Iris pigment epithelial cell (primary cell): Measurements from ENCODE around the gene CSNK1D.
A peak's percentile ranks its signal among the peaks of the same experiment; 100 is the strongest.
"Not testable (repeated sequence)": the region's sequence is repeated elsewhere in the genome, so short reads cannot be mapped to it uniquely, and the experiment has no call there.

Experiments
- DNase-seq: peaks from one replicate; pipeline ENCODE4 v3.0.0-alpha.2; 2011; ENCODE audit warnings: low read depth

Gene CSNK1D

GRCh38 chr17:82274134-82275020 is 877 bp upstream of the CSNK1D start:
- DNase-seq: no peak

- DNase-seq: no peak
Measured at GRCh38 chr17:82272495-82273326, 789 bp downstream of the CSNK1D start.

- no peak for DNase-seq
Measured at GRCh38 chr17:82271401-82271800, 2.1 kb downstream of the CSNK1D start.

- no peak for DNase-seq
Measured at GRCh38 chr17:82270651-82271050, 2.8 kb downstream of the CSNK1D start.

- no peak for DNase-seq
Measured at GRCh38 chr17:82269882-82270500, 3.5 kb downstream of the CSNK1D start.

GRCh38 chr17:82269138-82269881 is 4.2 kb downstream of the CSNK1D start:
- no peak for DNase-seq

GRCh38 chr17:82267575-82268379 is 5.7 kb downstream of the CSNK1D start:
- peak; percentile 97 for DNase-seq

- DNase-seq: no peak
Measured at GRCh38 chr17:82266142-82266541, 7.4 kb downstream of the CSNK1D start.

- no peak for DNase-seq
Measured at GRCh38 chr17:82263641-82264040, 9.9 kb downstream of the CSNK1D start.

GRCh38 chr17:82262344-82262743 is 11.2 kb downstream of the CSNK1D start:
- DNase-seq: no peak

- DNase-seq: not testable (repeated sequence)
Measured at GRCh38 chr17:82259972-82260961, 13.2 kb downstream of the CSNK1D start.

- DNase-seq: no peak
Measured at GRCh38 chr17:82258555-82258954, 14.9 kb downstream of the CSNK1D start.

GRCh38 chr17:82257473-82257872 is 16.0 kb downstream of the CSNK1D start:
- DNase-seq: no peak

GRCh38 chr17:82256242-82256885 is 17.1 kb downstream of the CSNK1D start:
- DNase-seq: no peak

GRCh38 chr17:82255402-82255972 is 18.0 kb downstream of the CSNK1D start:
- DNase-seq: no peak

GRCh38 chr17:82254746-82255145 is 18.8 kb downstream of the CSNK1D start:
- DNase-seq: not testable (repeated sequence)

GRCh38 chr17:82254096-82254495 is 19.4 kb downstream of the CSNK1D start:
- DNase-seq: not testable (repeated sequence)

GRCh38 chr17:82253179-82253544 is 20.3 kb downstream of the CSNK1D start:
- DNase-seq: no peak
